Upper lobe of left lung (tissue), 4 donors: Measurements from ENCODE around the gene HIC1.

Source experiments
- POLR2A ChIP-seq, 4 donors: fragments of 450-650 bp; IDR thresholded peaks; one replicate each; pipeline ENCODE4 v1.5.1; 2016 to 2017; ENCODE audit warnings: antibody characterized with exemption in 4 of 4, mild to moderate bottlenecking in 2 of 4
- TF ChIP-seq, protein P1 (sequence below), 6 experiments: fragments of 450-650 bp in 4 of 6; fragments of 200-600 bp in 2 of 6; sonication (generic) in 2 of 6; IDR thresholded peaks; one replicate each; pipeline ENCODE4 v1.5.1; 2016 to 2019; ENCODE audit warnings: antibody characterized with exemption in 6 of 6

DNA sequence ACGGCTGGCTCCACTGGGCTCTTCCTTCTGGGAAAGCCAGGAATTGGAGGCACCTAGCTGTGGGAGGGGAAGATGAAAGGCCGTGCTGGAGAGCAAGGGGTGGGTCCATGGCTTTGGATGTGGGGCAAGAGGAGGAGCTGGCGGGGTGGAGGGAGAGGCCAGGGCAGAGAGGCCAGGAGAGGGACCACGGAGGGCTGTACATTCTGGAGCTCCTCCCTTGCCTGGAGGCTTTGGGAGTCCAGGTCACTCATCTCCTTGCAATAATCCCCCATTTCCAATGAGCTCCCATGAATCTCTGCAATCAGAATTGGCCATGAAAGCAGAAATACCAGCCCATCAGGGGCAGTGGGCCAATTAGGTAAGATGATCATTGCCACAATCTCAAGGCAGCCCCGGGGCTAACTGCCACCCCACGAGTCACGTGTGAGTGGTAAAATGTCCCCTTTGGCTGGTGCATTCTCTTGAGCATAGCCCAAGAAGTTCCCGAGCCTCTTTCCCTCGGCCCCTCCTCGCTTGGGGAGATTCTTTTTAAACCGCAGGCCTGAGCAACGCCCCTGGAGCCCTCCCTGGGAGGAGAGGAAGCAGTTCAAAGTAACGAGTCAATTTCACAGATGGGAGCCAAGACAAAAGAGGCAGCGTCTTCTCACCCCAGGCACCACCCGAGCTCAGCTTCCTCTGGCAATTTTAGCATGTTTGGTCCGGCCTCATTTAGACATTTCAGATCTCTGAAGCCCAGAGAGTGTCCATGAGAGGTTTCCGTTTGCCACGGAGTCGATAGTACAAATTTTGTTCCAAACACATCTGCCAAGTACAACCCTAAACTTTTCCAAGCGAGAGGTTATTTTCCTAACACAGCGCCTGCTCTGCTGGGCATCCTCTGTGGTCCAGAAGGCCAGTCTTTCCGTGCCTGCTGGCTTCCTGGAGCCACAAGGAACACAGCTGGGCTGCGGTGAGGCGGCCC is 43.2 kb upstream of the HIC1 start:
- TF ChIP-seq, protein P1, sequence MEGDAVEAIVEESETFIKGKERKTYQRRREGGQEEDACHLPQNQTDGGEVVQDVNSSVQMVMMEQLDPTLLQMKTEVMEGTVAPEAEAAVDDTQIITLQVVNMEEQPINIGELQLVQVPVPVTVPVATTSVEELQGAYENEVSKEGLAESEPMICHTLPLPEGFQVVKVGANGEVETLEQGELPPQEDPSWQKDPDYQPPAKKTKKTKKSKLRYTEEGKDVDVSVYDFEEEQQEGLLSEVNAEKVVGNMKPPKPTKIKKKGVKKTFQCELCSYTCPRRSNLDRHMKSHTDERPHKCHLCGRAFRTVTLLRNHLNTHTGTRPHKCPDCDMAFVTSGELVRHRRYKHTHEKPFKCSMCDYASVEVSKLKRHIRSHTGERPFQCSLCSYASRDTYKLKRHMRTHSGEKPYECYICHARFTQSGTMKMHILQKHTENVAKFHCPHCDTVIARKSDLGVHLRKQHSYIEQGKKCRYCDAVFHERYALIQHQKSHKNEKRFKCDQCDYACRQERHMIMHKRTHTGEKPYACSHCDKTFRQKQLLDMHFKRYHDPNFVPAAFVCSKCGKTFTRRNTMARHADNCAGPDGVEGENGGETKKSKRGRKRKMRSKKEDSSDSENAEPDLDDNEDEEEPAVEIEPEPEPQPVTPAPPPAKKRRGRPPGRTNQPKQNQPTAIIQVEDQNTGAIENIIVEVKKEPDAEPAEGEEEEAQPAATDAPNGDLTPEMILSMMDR (IDR thresholded peaks at IDR 0.05), result no peak
- TF ChIP-seq POLR2A (IDR thresholded peaks at IDR 0.05), result peak in 1 of 4 donors; percentile 1
